HepG2 (cell line): ENCODE measurements around the gene SYDE1. TPM values are rescaled to one million over a fixed set of nuclear protein-coding genes. Genes with fewer than 3 reads are reported as not detected.

Experiments used
- ATM ChIP-seq: fragments of 450-650 bp; IDR thresholded peaks from 2 replicates; pipeline ENCODE4 v1.7.1; 2017; ENCODE audit warnings: mild to moderate bottlenecking, borderline replicate concordance
- CREBL2 ChIP-seq: sonication (generic); formaldehyde crosslinking; IDR thresholded peaks from 2 replicates; pipeline ENCODE4 v1.8.1; 2023; ENCODE audit warnings: missing genetic modification reagents, mild to moderate bottlenecking, borderline replicate concordance
- ESRRA ChIP-seq: sonication (generic); formaldehyde crosslinking; IDR thresholded peaks from 2 replicates; pipeline ENCODE4 v1.5.1; 2020; ENCODE audit warnings: mild to moderate bottlenecking, low read depth, missing genetic modification reagents
- FOXK2 ChIP-seq: fragments of 450-650 bp; IDR thresholded peaks from 2 replicates; pipeline ENCODE4 v1.6.1; 2016
- ISX ChIP-seq: sonication (generic); formaldehyde crosslinking; conservative IDR thresholded peaks from 2 replicates; pipeline ENCODE4 v1.5.0; 2020; ENCODE audit warnings: missing genetic modification reagents
- MZF1 ChIP-seq: sonication (generic); formaldehyde crosslinking; IDR thresholded peaks from 2 replicates; pipeline ENCODE4 v1.8.1; 2023; ENCODE audit warnings: mild to moderate bottlenecking, missing genetic modification reagents, borderline replicate concordance
- NR0B2 ChIP-seq: sonication (generic); formaldehyde crosslinking; IDR thresholded peaks from 2 replicates; pipeline ENCODE4 v1.4.0; 2020; ENCODE audit warnings: mild to moderate bottlenecking, missing genetic modification reagents
- POLR2A ChIP-seq, 2 experiments: IDR thresholded peaks; 2 replicates each; pipeline ENCODE4 v1.6.1; 2011; ENCODE audit warnings: low read depth in 2 of 2, low read length in 2 of 2, mild to moderate bottlenecking in 1 of 2, moderate library complexity in 1 of 2; ENCODE audit not compliant: insufficient read depth in 1 of 2
- SIN3A ChIP-seq: IDR thresholded peaks from 2 replicates; pipeline ENCODE4 v1.6.1; 2011; ENCODE audit warnings: low read depth, mild to moderate bottlenecking, control low read depth, low read length, borderline replicate concordance
- SNAI1 ChIP-seq: sonication (generic); formaldehyde crosslinking; IDR thresholded peaks from 2 replicates; pipeline ENCODE4 v1.5.0; 2020; ENCODE audit warnings: mild to moderate bottlenecking, missing genetic modification reagents, borderline replicate concordance
- SOX6 ChIP-seq, 2 experiments: fragments of 450-650 bp in 1 of 2; sonication (generic) in 1 of 2; formaldehyde crosslinking in 1 of 2; IDR thresholded peaks; 2 replicates each; pipeline versions ENCODE4 v1.4.0 to v1.6.1; 2017 to 2020; ENCODE audit warnings: antibody characterized with exemption in 1 of 2, mild to moderate bottlenecking in 1 of 2, missing genetic modification reagents in 1 of 2
- TP53 ChIP-seq: sonication (generic); formaldehyde crosslinking; conservative IDR thresholded peaks from 2 replicates; pipeline ENCODE4 v1.4.0; 2020; ENCODE audit warnings: missing genetic modification reagents
- ZBTB26 ChIP-seq: IDR thresholded peaks from 2 replicates; pipeline ENCODE4 v1.6.1; 2016; ENCODE audit warnings: missing compliant biosample characterization, missing genetic modification reagents, borderline replicate concordance
- ZFY ChIP-seq: sonication (generic); formaldehyde crosslinking; IDR thresholded peaks from 2 replicates; pipeline ENCODE4 v1.4.0; 2020; ENCODE audit warnings: missing genetic modification reagents
- ZNF12 ChIP-seq: sonication (generic); formaldehyde crosslinking; IDR thresholded peaks from 2 replicates; pipeline ENCODE4 v1.5.0; 2020; ENCODE audit warnings: missing genetic modification reagents
- ZNF20 ChIP-seq: sonication (generic); formaldehyde crosslinking; IDR thresholded peaks from 2 replicates; pipeline ENCODE4 v1.4.0; 2020; ENCODE audit warnings: mild to moderate bottlenecking, moderate library complexity, missing genetic modification reagents
- ZNF224 ChIP-seq: sonication (generic); formaldehyde crosslinking; IDR thresholded peaks from 2 replicates; pipeline ENCODE4 v1.5.0; 2020; ENCODE audit warnings: mild to moderate bottlenecking, missing genetic modification reagents
- ZNF34 ChIP-seq: sonication (generic); formaldehyde crosslinking; IDR thresholded peaks from 2 replicates; pipeline ENCODE4 v1.4.0; 2020; ENCODE audit warnings: mild to moderate bottlenecking, missing genetic modification reagents, borderline replicate concordance
- ZNF768 ChIP-seq: sonication (generic); formaldehyde crosslinking; IDR thresholded peaks from 2 replicates; pipeline ENCODE4 v1.4.0; 2020; ENCODE audit warnings: missing genetic modification reagents
- ZNF770 ChIP-seq: sonication (generic); formaldehyde crosslinking; IDR thresholded peaks from 2 replicates; pipeline ENCODE4 v1.5.0; 2020; ENCODE audit warnings: mild to moderate bottlenecking, missing genetic modification reagents
- ZNF891 ChIP-seq: sonication (generic); formaldehyde crosslinking; IDR thresholded peaks from 2 replicates; pipeline ENCODE4 v1.5.0; 2020; ENCODE audit warnings: mild to moderate bottlenecking, missing genetic modification reagents
- polyA plus RNA-seq, 8 experiments: library from polyadenylated mRNA; depleted of rRNA in 3 of 8; stranded (reverse) in 7 of 8; unstranded in 1 of 8; fragments of >200 nt; fragmentation: Illumina TruSeq in 4 of 8; extraction: Trizol in 4 of 8; gene quantifications; 2 replicates each; pipeline versions ENCODE4 v1.2.1 to v1.2.3, GENCODE V29; 2011 to 2016; ENCODE audit warnings: low read depth in 4 of 8, missing spikeins in 1 of 8, mixed read lengths in 1 of 8; ENCODE audit not compliant: insufficient read depth in 1 of 8
- total RNA-seq, 5 experiments: library from RNA; depleted of rRNA; stranded (reverse); fragments of >200 nt; fragmentation: Illumina TruSeq; extraction: Trizol; gene quantifications; 2 replicates each; pipeline ENCODE4 v1.2.3, GENCODE V29; 2016; ENCODE audit warnings: low read depth in 1 of 5

Gene SYDE1
- total and polyA plus RNA-seq, 2 of the 13 experiments (the other 11 are each of a cell fraction or from before 2014, with no cell fraction given), result 4.3 to 13.6 TPM

GRCh38 chr19:15120135-15121026, 13.2 kb downstream of the SYDE1 start (continued):
- TF ChIP-seq ZNF770 (CRISPR knock-in tag) (peak; percentile 97), ZNF224 (CRISPR knock-in tag) (no peak), ISX (CRISPR knock-in tag) (no peak), FOXK2 (no peak), SNAI1 (CRISPR knock-in tag) (no peak), SIN3A (no peak), MZF1 (CRISPR knock-in tag) (no peak), ATM (no peak), ZFY (no peak), ESRRA (CRISPR knock-in tag) (no peak), ZNF12 (CRISPR knock-in tag) (peak; percentile 33; the same call in 1 of the 2 replicates), NR0B2 (CRISPR knock-in tag) (no peak), POLR2A (IDR thresholded peaks at IDR 0.05; ENCODE audit: insufficient read depth in 1 of 2, low read depth in 2 of 2, low read length in 2 of 2) (no peak), ZNF20 (CRISPR knock-in tag) (no peak), ZNF34 (no peak), SOX6 (IDR thresholded peaks at IDR 0.05) (no peak), SOX6 (CRISPR knock-in tag; IDR thresholded peaks at IDR 0.05) (peak; percentile 23; the same call in 1 of the 2 replicates), ZNF768 (peak; percentile 89), ZNF891 (CRISPR knock-in tag) (no peak), ZBTB26 (CRISPR knock-in tag) (no peak), CREBL2 (no peak), TP53 (CRISPR knock-in tag) (no peak)
